GM12878 (cell line): ENCODE measurements around the gene ADGB. TPM values are rescaled to one million over a fixed set of nuclear protein-coding genes. Genes with fewer than 3 reads are reported as not detected.

ENCODE experiments used
- ATAC-seq: fragments of 200-7000 bp; cut with Tn5 transposase; 3 replicates; pipeline ENCODE4 v1.9.1; 2020; ENCODE audit warnings: mild to moderate bottlenecking, moderate library complexity
- BruUV-seq: library from RNA; stranded (reverse); fragments of 400-500 nt; replicated peaks from 2 replicates; lab custom pipeline; 2021; lab: Mats Ljungman, UMichigan
- CTCF ChIA-PET: fragments of 300-600 bp; sonication (Branson Sonifier 250); formaldehyde crosslinking; extraction: SDS; loops from one replicate; lab custom pipeline; 2021; ENCODE audit warnings: inconsistent platforms; lab: Yijun Ruan, JAX
- POLR2A ChIA-PET: fragments of 350-600 bp; formaldehyde crosslinking; extraction: SDS; loops from one replicate; lab custom pipeline; 2021; ENCODE audit warnings: inconsistent platforms; lab: Charles Lee
- RAD21 ChIA-PET: fragments of 300-600 bp; sonication (Branson Sonifier 250); formaldehyde crosslinking; loops from one replicate; lab custom pipeline; 2023; ENCODE audit warnings: antibody characterized with exemption; ENCODE audit not compliant: unreplicated experiment; lab: Charles Lee
- SMC1A ChIA-PET: fragments of 300-600 bp; sonication (Branson Sonifier 250); formaldehyde crosslinking; loops from one replicate; lab custom pipeline; 2023; ENCODE audit not compliant: unreplicated experiment, uncharacterized antibody; lab: Charles Lee
- DNase-seq: peaks from one replicate; pipeline ENCODE4 v3.0.0-alpha.2; 2011; ENCODE audit warnings: low read depth, low spot score
- FAIRE-seq: peaks from 3 replicates; lab custom pipeline; 2011; peaks lifted over from hg19 to GRCh38; lab: Jason Lieb, UNC
- H2AFZ ChIP-seq: 2 replicates; pipeline ENCODE4 v1.6.0; 2011; ENCODE audit warnings: low read depth, low read length, control low read depth; ENCODE audit not compliant: control insufficient read depth
- H3K27ac ChIP-seq: 2 replicates; pipeline ENCODE4 v1.5.1; 2011; ENCODE audit warnings: control low read depth; ENCODE audit not compliant: control insufficient read depth, insufficient read depth
- H3K27me3 ChIP-seq, 2 experiments: replicated peaks in 1 of 2; 2 replicates each; pipeline versions ENCODE4 v1.6.0 to v1.6.1; 2011; ENCODE audit warnings: low read length in 1 of 2; ENCODE audit not compliant: control insufficient read depth in 2 of 2, insufficient read depth in 2 of 2
- H3K36me3 ChIP-seq, 2 experiments: 2 replicates each; pipeline ENCODE4 v1.5.1; 2011; ENCODE audit warnings: low read length in 1 of 2; ENCODE audit not compliant: control insufficient read depth in 2 of 2, insufficient read depth in 2 of 2
- H3K4me1 ChIP-seq: 2 replicates; pipeline ENCODE4 v1.6.1; 2011; ENCODE audit warnings: mild to moderate bottlenecking, low read length, moderate library complexity, mixed read lengths; ENCODE audit not compliant: control insufficient read depth, insufficient read depth
- H3K4me2 ChIP-seq: 2 replicates; pipeline ENCODE4 v1.6.0; 2011; ENCODE audit warnings: control low read depth; ENCODE audit not compliant: control insufficient read depth, insufficient read depth
- H3K4me3 ChIP-seq: fragments of 200-600 bp; sonication (generic); 2 replicates; pipeline ENCODE4 v1.5.1; 2016
- H3K79me2 ChIP-seq: 2 replicates; pipeline ENCODE4 v1.6.0; 2011; ENCODE audit warnings: low read length; ENCODE audit not compliant: control insufficient read depth, insufficient read depth
- H3K9ac ChIP-seq: 2 replicates; pipeline ENCODE4 v1.8.0; 2011; ENCODE audit warnings: low read length, control low read depth, mixed read lengths; ENCODE audit not compliant: control insufficient read depth, insufficient read depth
- H3K9me3 ChIP-seq: replicated peaks from 3 replicates; pipeline ENCODE4 v1.5.1; 2011; ENCODE audit warnings: mild to moderate bottlenecking, low read length; ENCODE audit not compliant: control insufficient read depth, insufficient read depth
- H4K20me1 ChIP-seq: 2 replicates; pipeline ENCODE4 v1.6.0; 2011; ENCODE audit not compliant: control insufficient read depth, insufficient read depth
- ATF7 ChIP-seq: fragments of 450-650 bp; IDR thresholded peaks from 2 replicates; pipeline ENCODE4 v1.6.1; 2016; ENCODE audit warnings: low read depth, mild to moderate bottlenecking
- BRCA1 ChIP-seq: IDR thresholded peaks from 2 replicates; pipeline ENCODE4 v1.6.1; 2011; ENCODE audit warnings: low read depth, low read length, improper control_type of control experiment
- CBX3 ChIP-seq: fragments of 200-600 bp; sonication (generic); IDR thresholded peaks from 2 replicates; pipeline ENCODE4 v1.6.1; 2016; ENCODE audit warnings: low read depth, borderline replicate concordance
- MEF2A ChIP-seq: IDR thresholded peaks from 2 replicates; pipeline ENCODE4 v1.6.1; 2011; ENCODE audit warnings: low read depth, mild to moderate bottlenecking, low read length, moderate library complexity; ENCODE audit not compliant: insufficient read depth
- MYC ChIP-seq: IDR thresholded peaks from 2 replicates; pipeline ENCODE4 v1.6.1; 2011; ENCODE audit warnings: mild to moderate bottlenecking, low read length, moderate library complexity, inconsistent platforms; ENCODE audit not compliant: insufficient read depth, insufficient replicate concordance, insufficient read length, severe bottlenecking
- TBL1XR1 ChIP-seq: IDR thresholded peaks from 2 replicates; pipeline ENCODE4 v1.6.1; 2012; ENCODE audit warnings: low read depth, low read length, improper control_type of control experiment
- WRNIP1 ChIP-seq: IDR thresholded peaks from 2 replicates; pipeline ENCODE4 v1.6.1; 2011; ENCODE audit warnings: low read depth, low read length, improper control_type of control experiment, borderline replicate concordance
- WGBS: methylation state at CpG from one replicate; pipeline ENCODE4 v1.1.6; 2016; ENCODE audit warnings: low lambda C conversion rate; ENCODE audit not compliant: insufficient replicate concordance, insufficient coverage; ENCODE audit errors: missing lambda C conversion rate; 5-methylcytosine and 5-hydroxymethylcytosine counted together
- in situ Hi-C: fragments of 300-500 bp; cut with MboI; formaldehyde crosslinking; loops from 9 replicates; pipeline ENCODE4 v1.14.3; 2018; ENCODE audit warnings: mixed read lengths
- intact Hi-C: fragments of 100-400 bp; cut with micrococcal nuclease; formaldehyde crosslinking; loops from one replicate; pipeline ENCODE4 v1.14.2; 2022; ENCODE audit not compliant: unreplicated experiment
- polyA plus RNA-seq, 11 experiments: library from polyadenylated mRNA; depleted of rRNA in 4 of 11; unstranded in 6 of 11; stranded (reverse) in 5 of 11; fragments of >200 nt; fragmentation: Nextera tagmentation in 4 of 11; fragmentation: Illumina TruSeq in 1 of 11; extraction: Ambion mirVana in 4 of 11; extraction: Trizol in 1 of 11; gene quantifications; 1 replicate in 1 of 11; 2 replicates in 10 of 11; pipeline versions ENCODE4 v1.2.1 to v1.2.3, GENCODE V29; 2011 to 2016; ENCODE audit warnings: inconsistent platforms in 2 of 11, missing spikeins in 2 of 11, low read depth in 1 of 11
- total RNA-seq, 4 experiments: library from RNA; depleted of rRNA in 3 of 4; stranded (reverse); fragments of >200 nt in 3 of 4; fragmentation: Illumina TruSeq in 1 of 4; extraction: Trizol in 1 of 4; gene quantifications; 2 replicates each; pipeline versions ENCODE4 v1.2.1 to v1.2.3, GENCODE V29; 2013 to 2021
- TF ChIP-seq, protein P1 (sequence below): fragments of 450-650 bp; IDR thresholded peaks from 2 replicates; pipeline ENCODE4 v1.6.1; 2018; ENCODE audit warnings: mild to moderate bottlenecking, low read depth, moderate library complexity; ENCODE audit not compliant: partially characterized antibody

The ADGB gene
- total and polyA plus RNA-seq, 10 of the 15 experiments (the other 5 are each of a cell fraction or from before 2014, with no cell fraction given) = not detected

DNA sequence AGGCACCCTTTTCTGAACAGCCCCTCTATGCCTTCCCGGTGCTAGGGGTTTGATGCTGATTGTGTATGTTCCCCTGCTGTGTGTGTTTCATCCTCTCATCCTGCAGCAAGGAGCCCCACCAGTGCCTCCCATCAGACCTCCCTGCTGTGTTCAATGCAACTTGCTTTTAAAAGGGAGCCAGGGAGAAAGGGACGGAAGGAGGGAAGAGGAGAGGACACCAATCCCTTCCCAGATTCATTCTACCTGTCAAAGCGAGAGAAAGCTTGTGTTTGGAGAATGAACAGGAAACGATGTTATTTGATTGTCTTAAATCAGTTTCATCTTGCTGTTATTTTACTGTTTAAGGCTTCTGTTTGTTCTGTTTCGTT is 259.2 kb downstream of the ADGB start (continued):
- TF ChIP-seq MYC = no peak
- no peak for TF ChIP-seq BRCA1

DNA sequence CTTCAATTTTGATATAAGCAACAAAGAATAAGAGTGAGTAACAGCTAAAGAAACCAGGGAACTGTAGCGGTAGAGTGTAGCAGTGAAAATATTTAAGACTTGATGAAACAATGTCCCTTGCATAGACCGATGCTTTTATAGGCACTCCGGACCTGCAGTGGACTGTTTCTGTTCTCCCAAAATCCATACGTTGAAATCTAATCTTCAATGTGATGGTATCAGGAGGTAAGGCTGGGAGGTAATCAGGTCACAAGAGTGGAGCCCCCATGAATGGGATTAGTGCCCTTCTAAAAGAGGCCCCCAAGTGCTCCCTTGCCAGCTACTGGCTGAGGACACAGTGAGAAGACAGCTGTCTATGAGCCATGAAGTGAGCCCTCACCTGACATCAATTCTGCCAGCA is 260.4 kb downstream of the ADGB start:
- FAIRE-seq = no peak
- TF ChIP-seq MEF2A (no peak), CBX3 (no peak), TBL1XR1 (no peak), WRNIP1 (no peak), ATF7 (no peak)
- TF ChIP-seq, protein P1, sequence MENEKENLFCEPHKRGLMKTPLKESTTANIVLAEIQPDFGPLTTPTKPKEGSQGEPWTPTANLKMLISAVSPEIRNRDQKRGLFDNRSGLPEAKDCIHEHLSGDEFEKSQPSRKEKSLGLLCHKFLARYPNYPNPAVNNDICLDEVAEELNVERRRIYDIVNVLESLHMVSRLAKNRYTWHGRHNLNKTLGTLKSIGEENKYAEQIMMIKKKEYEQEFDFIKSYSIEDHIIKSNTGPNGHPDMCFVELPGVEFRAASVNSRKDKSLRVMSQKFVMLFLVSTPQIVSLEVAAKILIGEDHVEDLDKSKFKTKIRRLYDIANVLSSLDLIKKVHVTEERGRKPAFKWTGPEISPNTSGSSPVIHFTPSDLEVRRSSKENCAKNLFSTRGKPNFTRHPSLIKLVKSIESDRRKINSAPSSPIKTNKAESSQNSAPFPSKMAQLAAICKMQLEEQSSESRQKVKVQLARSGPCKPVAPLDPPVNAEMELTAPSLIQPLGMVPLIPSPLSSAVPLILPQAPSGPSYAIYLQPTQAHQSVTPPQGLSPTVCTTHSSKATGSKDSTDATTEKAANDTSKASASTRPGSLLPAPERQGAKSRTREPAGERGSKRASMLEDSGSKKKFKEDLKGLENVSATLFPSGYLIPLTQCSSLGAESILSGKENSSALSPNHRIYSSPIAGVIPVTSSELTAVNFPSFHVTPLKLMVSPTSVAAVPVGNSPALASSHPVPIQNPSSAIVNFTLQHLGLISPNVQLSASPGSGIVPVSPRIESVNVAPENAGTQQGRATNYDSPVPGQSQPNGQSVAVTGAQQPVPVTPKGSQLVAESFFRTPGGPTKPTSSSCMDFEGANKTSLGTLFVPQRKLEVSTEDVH = no peak
- ATAC-seq = no peak
- no peak overlapping the region for H3K27ac ChIP-seq
- H3K4me1 ChIP-seq = no peaks in the 10 kb centered on the region; the same call in 1 of the 2 replicates
- in situ Hi-C loops = loop anchor here (10.0 kb wide), 2 partner anchors 426 to 1306 kb away; no protein-coding TSS in a partner anchor
- SMC1A ChIA-PET = interaction anchor here (0.7 kb wide), 1 partner anchor 12 kb away, joined by 3 read pairs; no protein-coding TSS in a partner anchor
- DNase-seq = no peak
- H3K9me3 ChIP-seq = no peaks in the 10 kb centered on the region
- H3K79me2 ChIP-seq = no peaks in the 10 kb centered on the region
- CTCF ChIA-PET = interaction anchor here (0.7 to 0.8 kb wide), 2 partner anchors 87 to 423 kb away, joined by 3 read pairs; no protein-coding TSS in a partner anchor
- RAD21 ChIA-PET = no interaction called here
- intact Hi-C loops = loop anchor here (5.0 to 10.0 kb wide), 2 partner anchors 526 to 1308 kb away; no protein-coding TSS in a partner anchor
- POLR2A ChIA-PET = no interaction called here
- H3K36me3 ChIP-seq = no peaks in the 10 kb centered on the region
- no peak overlapping the region for H3K4me3 ChIP-seq
- H4K20me1 ChIP-seq = no peaks in the 10 kb centered on the region
- no TSS peak for BruUV-seq
- no peak overlapping the region for H3K9ac ChIP-seq
- WGBS = 95% methylated on average over 4 of the region's 4 CpGs
- no peak overlapping the region for H2AFZ ChIP-seq
- no peak overlapping the region for H3K4me2 ChIP-seq
- H3K27me3 ChIP-seq = no peaks in the 10 kb centered on the region; a peak in 1 of 4 replicates
